Trophoblast cell (in vitro differentiated cells and primary cell): ENCODE results near the gene DYNC2H1.

ENCODE experiments used
- DNase-seq, 2 donors: peaks; one replicate each; pipeline ENCODE4 v3.0.0-alpha.2; 2016
- H2AFZ ChIP-seq: 2 replicates; pipeline ENCODE4 v1.6.1; 2013; ENCODE audit warnings: low read length, moderate library complexity, mild to moderate bottlenecking; ENCODE audit not compliant: insufficient read depth, poor library complexity
- H2AK5ac ChIP-seq: 2 replicates; pipeline ENCODE4 v1.6.1; 2013; ENCODE audit warnings: mild to moderate bottlenecking, low read length
- H2BK120ac ChIP-seq: 2 replicates; pipeline ENCODE4 v1.6.1; 2013; ENCODE audit warnings: low read length, mild to moderate bottlenecking, moderate library complexity; ENCODE audit not compliant: insufficient read depth, poor library complexity
- H2BK12ac ChIP-seq: 2 replicates; pipeline ENCODE4 v1.6.1; 2013; ENCODE audit warnings: mild to moderate bottlenecking, low read length, moderate library complexity
- H2BK5ac ChIP-seq: 2 replicates; pipeline ENCODE4 v1.6.1; 2013; ENCODE audit warnings: low read length, low read depth, moderate library complexity, mild to moderate bottlenecking; ENCODE audit not compliant: poor library complexity
- H3K14ac ChIP-seq: 2 replicates; pipeline ENCODE4 v1.6.1; 2013; ENCODE audit warnings: mild to moderate bottlenecking, low read length
- H3K18ac ChIP-seq: 2 replicates; pipeline ENCODE4 v1.6.1; 2013; ENCODE audit warnings: mild to moderate bottlenecking, low read length
- H3K23ac ChIP-seq: 2 replicates; pipeline ENCODE4 v1.6.1; 2013; ENCODE audit warnings: low read length
- H3K27ac ChIP-seq: 2 replicates; pipeline ENCODE4 v1.5.1; 2013; ENCODE audit warnings: low read depth, mild to moderate bottlenecking, inconsistent platforms, low read length, moderate library complexity
- H3K27me3 ChIP-seq: 2 replicates; pipeline ENCODE4 v1.6.1; 2013; ENCODE audit warnings: inconsistent platforms, mild to moderate bottlenecking, low read length, moderate library complexity; ENCODE audit not compliant: insufficient read depth
- H3K36me3 ChIP-seq, 2 experiments: 1 replicate in 1 of 2; 2 replicates in 1 of 2; pipeline ENCODE4 v1.6.1; 2013; ENCODE audit warnings: low read length in 2 of 2, mild to moderate bottlenecking in 2 of 2, moderate library complexity in 1 of 2; ENCODE audit not compliant: insufficient read depth in 2 of 2, control insufficient read depth in 1 of 2
- H3K4ac ChIP-seq: 2 replicates; pipeline ENCODE4 v1.6.1; 2013; ENCODE audit warnings: low read depth, mild to moderate bottlenecking, low read length, moderate library complexity
- H3K4me1 ChIP-seq, 2 experiments: 1 replicate in 1 of 2; 2 replicates in 1 of 2; pipeline ENCODE4 v1.6.1; 2013; ENCODE audit warnings: low read length in 2 of 2, mild to moderate bottlenecking in 2 of 2, moderate library complexity in 1 of 2; ENCODE audit not compliant: insufficient read depth in 2 of 2, control insufficient read depth in 1 of 2
- H3K4me2 ChIP-seq: 2 replicates; pipeline ENCODE4 v1.6.1; 2013; ENCODE audit warnings: inconsistent platforms, mild to moderate bottlenecking, low read length, moderate library complexity
- H3K4me3 ChIP-seq: 2 replicates; pipeline ENCODE4 v1.5.1; 2013; ENCODE audit warnings: mild to moderate bottlenecking, low read depth, low read length, inconsistent platforms
- H3K79me1 ChIP-seq: one replicate; pipeline ENCODE4 v1.6.1; 2013; ENCODE audit warnings: low read length
- H3K79me2 ChIP-seq: 2 replicates; pipeline ENCODE4 v1.6.1; 2013; ENCODE audit warnings: low read length, mild to moderate bottlenecking; ENCODE audit not compliant: control insufficient read depth, insufficient read depth, poor library complexity
- H3K9ac ChIP-seq: 2 replicates; pipeline ENCODE4 v1.6.1; 2013; ENCODE audit warnings: mild to moderate bottlenecking, low read length
- H3K9me3 ChIP-seq: 2 replicates; pipeline ENCODE4 v1.6.1; 2013; ENCODE audit warnings: low read depth, mild to moderate bottlenecking, control low read depth, inconsistent platforms, low read length; ENCODE audit not compliant: insufficient read depth
- H4K12ac ChIP-seq: 2 replicates; pipeline ENCODE4 v1.6.1; 2013; ENCODE audit warnings: low read depth, mild to moderate bottlenecking, low read length, moderate library complexity
- H4K8ac ChIP-seq: 2 replicates; pipeline ENCODE4 v1.6.1; 2013; ENCODE audit warnings: low read depth, mild to moderate bottlenecking, low read length, moderate library complexity
- H4K91ac ChIP-seq: one replicate; pipeline ENCODE4 v1.6.1; 2013; ENCODE audit warnings: low read depth, mild to moderate bottlenecking, low read length, moderate library complexity
- WGBS: extraction: QIAGEN DNeasy Blood & Tissue Kit; methylation state at CpG from one replicate; pipeline ENCODE4 v1.1.7; 2013; ENCODE audit warnings: missing lambda C conversion rate; ENCODE audit not compliant: insufficient read length, insufficient coverage; ENCODE audit errors: extremely low coverage; 5-methylcytosine and 5-hydroxymethylcytosine counted together

The DYNC2H1 gene

GRCh38 chr11:103220133-103220532 lies 110.9 kb downstream of the DYNC2H1 start:
- Histone ChIP-seq H3K14ac (no peak overlapping the region), H3K4ac (no peak overlapping the region)

GRCh38 chr11:103222806-103223205 lies 113.6 kb downstream of the DYNC2H1 start:
- Histone ChIP-seq H3K4ac (no peak overlapping the region), H2AK5ac (no peak overlapping the region), H3K4me1 (no peaks in the 10 kb centered on the region), H4K12ac (no peak overlapping the region), H3K27me3 (no peaks in the 10 kb centered on the region), H3K23ac (no peak overlapping the region), H3K27ac (no peak overlapping the region), H4K91ac (no peak overlapping the region), H3K18ac (no peak overlapping the region), H3K4me3 (no peak overlapping the region), H2BK12ac (no peak overlapping the region), H3K79me2 (no peaks in the 10 kb centered on the region), H3K4me2 (no peak overlapping the region), H3K36me3 (no peaks in the 10 kb centered on the region), H2AFZ (no peak overlapping the region), H2BK5ac (no peak overlapping the region), H3K9ac (no peak overlapping the region), H3K14ac (no peak overlapping the region), H3K9me3 (no peaks in the 10 kb centered on the region), H3K79me1 (no peaks in the 10 kb centered on the region), H2BK120ac (no peak overlapping the region), H4K8ac (no peak overlapping the region)
- no CpG with 5 or more reads among the region's 3 CpGs for WGBS
- no peak for DNase-seq

More at GRCh38 chr11:103220133-103220532, 110.9 kb downstream of the DYNC2H1 start:
- H3K27ac ChIP-seq: no peak overlapping the region
- no peak overlapping the region for H3K18ac ChIP-seq
- no peaks in the 10 kb centered on the region for H3K36me3 ChIP-seq
- no peaks in the 10 kb centered on the region for H3K4me1 ChIP-seq
- DNase-seq: no peak
- H3K4me3 ChIP-seq: no peak overlapping the region
- no peak overlapping the region for H2BK5ac ChIP-seq
- no peak overlapping the region for H2AFZ ChIP-seq
- no peak overlapping the region for H3K4me2 ChIP-seq
- H3K79me2 ChIP-seq: no peaks in the 10 kb centered on the region
- no peaks in the 10 kb centered on the region for H3K79me1 ChIP-seq
- no peaks in the 10 kb centered on the region for H3K9me3 ChIP-seq
- no peak overlapping the region for H4K12ac ChIP-seq
- no peak overlapping the region for H2AK5ac ChIP-seq
- H2BK12ac ChIP-seq: no peak overlapping the region
- no CpG with 5 or more reads among the region's 1 CpG for WGBS
- no peak overlapping the region for H2BK120ac ChIP-seq
- H3K9ac ChIP-seq: no peak overlapping the region
- H4K8ac ChIP-seq: no peak overlapping the region
- no peak overlapping the region for H3K23ac ChIP-seq
- no peak overlapping the region for H4K91ac ChIP-seq
- H3K27me3 ChIP-seq: no peaks in the 10 kb centered on the region

DNA sequence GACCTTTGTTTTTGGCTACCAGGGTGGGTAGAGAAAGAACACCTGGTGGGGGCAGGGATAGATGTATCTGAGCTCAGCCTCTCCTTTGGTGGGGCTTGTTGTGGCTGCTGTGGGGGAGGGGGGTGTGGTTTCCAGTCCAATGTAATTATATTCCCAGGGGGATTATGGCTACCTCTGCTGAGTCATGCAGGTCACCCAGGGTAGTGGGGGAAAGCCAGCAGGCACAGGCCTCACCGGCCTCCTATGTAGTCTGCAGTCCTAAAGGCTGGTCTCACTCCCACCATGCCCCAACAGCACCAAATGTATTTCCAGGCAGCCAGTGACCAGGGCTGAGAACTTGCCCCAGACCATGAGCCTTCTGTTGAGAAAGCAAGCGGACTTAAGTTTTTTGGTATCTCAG lies 119.6 kb downstream of the DYNC2H1 start:
- WGBS: no CpG with 5 or more reads among the region's 2 CpGs
- Histone ChIP-seq H3K4me2 (no peak overlapping the region), H3K27me3 (no peaks in the 10 kb centered on the region)

DNA sequence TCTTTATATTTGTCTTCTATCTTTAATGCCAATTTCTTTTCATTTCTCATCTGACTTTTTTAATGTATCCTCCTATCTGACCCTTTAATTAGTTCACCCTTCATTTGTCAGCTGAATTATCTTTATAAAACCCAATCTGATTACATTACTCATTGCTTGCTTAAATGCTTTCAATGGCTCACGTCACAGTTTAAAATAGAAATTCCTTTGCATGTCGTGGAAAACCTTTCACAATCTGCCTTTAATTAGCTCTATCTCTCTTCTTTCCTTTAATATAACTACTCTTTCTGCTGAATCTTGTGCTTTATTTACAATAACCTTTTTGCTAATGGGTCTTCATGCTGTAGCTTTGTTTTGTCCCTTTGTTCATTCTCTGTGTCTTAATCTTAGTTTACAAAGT lies 125.7 kb downstream of the DYNC2H1 start:
- no peak overlapping the region for H2BK12ac ChIP-seq
- no peak overlapping the region for H3K14ac ChIP-seq
- no peaks in the 10 kb centered on the region for H3K36me3 ChIP-seq
- no CpG with 5 or more reads among the region's 2 CpGs for WGBS
- no peak overlapping the region for H3K4ac ChIP-seq
- no peak overlapping the region for H3K18ac ChIP-seq
- H4K12ac ChIP-seq: no peak overlapping the region
- no peaks in the 10 kb centered on the region for H3K79me2 ChIP-seq
- no peaks in the 10 kb centered on the region for H3K4me1 ChIP-seq
- H3K9me3 ChIP-seq: no peaks in the 10 kb centered on the region
- H3K4me3 ChIP-seq: no peak overlapping the region
- H3K79me1 ChIP-seq: no peaks in the 10 kb centered on the region
- H3K9ac ChIP-seq: no peak overlapping the region
- no peak overlapping the region for H3K27ac ChIP-seq
- DNase-seq: no peak
- H2BK5ac ChIP-seq: no peak overlapping the region
- no peak overlapping the region for H4K91ac ChIP-seq
- H3K27me3 ChIP-seq: no peaks in the 10 kb centered on the region
- H2AK5ac ChIP-seq: no peak overlapping the region
- no peak overlapping the region for H4K8ac ChIP-seq
- no peak overlapping the region for H3K4me2 ChIP-seq
- no peak overlapping the region for H2AFZ ChIP-seq
- H3K23ac ChIP-seq: no peak overlapping the region
- H2BK120ac ChIP-seq: no peak overlapping the region

More for the DNA sequence above, 119.6 kb downstream of the DYNC2H1 start:
- Histone ChIP-seq H3K4ac (no peak overlapping the region), H4K8ac (no peak overlapping the region), H3K36me3 (no peaks in the 10 kb centered on the region), H3K9me3 (no peaks in the 10 kb centered on the region), H4K91ac (no peak overlapping the region), H4K12ac (no peak overlapping the region), H2BK12ac (no peak overlapping the region), H2AFZ (no peak overlapping the region), H3K79me2 (no peaks in the 10 kb centered on the region), H2BK120ac (no peak overlapping the region), H3K23ac (no peak overlapping the region), H3K9ac (no peak overlapping the region), H3K18ac (no peak overlapping the region), H2BK5ac (no peak overlapping the region), H3K79me1 (no peaks in the 10 kb centered on the region), H3K14ac (no peak overlapping the region), H3K4me1 (no peaks in the 10 kb centered on the region), H3K27ac (no peak overlapping the region), H2AK5ac (no peak overlapping the region), H3K4me3 (no peak overlapping the region)
- DNase-seq: no peak
